ENCODE data around the gene CHERP. TPM values are rescaled to one million over a fixed set of nuclear protein-coding genes. Genes with fewer than 3 reads are reported as not detected.

CHERP gene
- total and polyA plus RNA-seq, 2 of the 8 experiments (the other 6 are each of a cell fraction or from before 2014, with no cell fraction given): 13.9 to 73.7 TPM

- TF ChIP-seq, protein P1, sequence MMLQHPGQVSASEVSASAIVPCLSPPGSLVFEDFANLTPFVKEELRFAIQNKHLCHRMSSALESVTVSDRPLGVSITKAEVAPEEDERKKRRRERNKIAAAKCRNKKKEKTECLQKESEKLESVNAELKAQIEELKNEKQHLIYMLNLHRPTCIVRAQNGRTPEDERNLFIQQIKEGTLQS (IDR thresholded peaks at IDR 0.05; ENCODE audit: insufficient read depth, low read depth, low read length): no peak
- TF ChIP-seq ASH2L (IDR thresholded peaks at IDR 0.05; ENCODE audit: low read length): no peak
- no peak for TF ChIP-seq CBX5 (IDR thresholded peaks at IDR 0.05; ENCODE audit: low read depth, low read length)
- no peak for TF ChIP-seq TEAD4 (IDR thresholded peaks at IDR 0.05; ENCODE audit: low read depth, low read length)
Measured at GRCh38 chr19:16579381-16579780, 37.1 kb upstream of the CHERP start (continued).

Measured in H1 (cell line).